ENCODE results near the gene FNDC10.
"Not testable (repeated sequence)": the region's sequence is repeated elsewhere in the genome, so short reads cannot be mapped to it uniquely, and the experiment has no call there.

Gene FNDC10

GRCh38 chr1:1599935-1600860 lies at the start of gene FNDC10:
TSS of gene FNDC10 (minus strand) at chr1:1600135. CDS start at chr1:1600015, 120 bp downstream.
- no peak for FAIRE-seq

- not testable (repeated sequence) for FAIRE-seq
Observed at GRCh38 chr1:1648265-1648664, 48.3 kb upstream of the FNDC10 start.

- not testable (repeated sequence) for FAIRE-seq
Observed at GRCh38 chr1:1647567-1648241, 47.8 kb upstream of the FNDC10 start.

- FAIRE-seq = not testable (repeated sequence)
Observed at GRCh38 chr1:1646326-1646725, 46.4 kb upstream of the FNDC10 start.

GRCh38 chr1:1640711-1641461 lies 41.0 kb upstream of the FNDC10 start:
- FAIRE-seq = not testable (repeated sequence)

- FAIRE-seq = not testable (repeated sequence)
Observed at GRCh38 chr1:1640081-1640480, 40.1 kb upstream of the FNDC10 start.

GRCh38 chr1:1639368-1639767 lies 39.4 kb upstream of the FNDC10 start:
- FAIRE-seq = not testable (repeated sequence)

- FAIRE-seq = not testable (repeated sequence)
Observed at GRCh38 chr1:1638528-1638927, 38.6 kb upstream of the FNDC10 start.

GRCh38 chr1:1637479-1637875 lies 37.5 kb upstream of the FNDC10 start:
- not testable (repeated sequence) for FAIRE-seq

GRCh38 chr1:1636621-1637478 lies 36.9 kb upstream of the FNDC10 start:
- FAIRE-seq = not testable (repeated sequence)

GRCh38 chr1:1634613-1635012 lies 34.7 kb upstream of the FNDC10 start:
- not testable (repeated sequence) for FAIRE-seq

GRCh38 chr1:1633409-1633808 lies 33.5 kb upstream of the FNDC10 start:
- FAIRE-seq = not testable (repeated sequence)

GRCh38 chr1:1631782-1632420 lies 32.0 kb upstream of the FNDC10 start, which contains the start of gene MMP23B:
TSS of gene MMP23B (plus strand) at chr1:1632173. CDS start at chr1:1632219, 46 bp downstream.
- no peak for FAIRE-seq

GRCh38 chr1:1630965-1631781 lies 31.2 kb upstream of the FNDC10 start:
- no peak for FAIRE-seq

- no peak for FAIRE-seq
Observed at GRCh38 chr1:1630191-1630964, 30.4 kb upstream of the FNDC10 start.

- FAIRE-seq = no peak
Observed at GRCh38 chr1:1629430-1630190, 29.7 kb upstream of the FNDC10 start.

GRCh38 chr1:1628754-1629429 lies 29.0 kb upstream of the FNDC10 start:
- no peak for FAIRE-seq

All from TTC549 (cell line).